Transverse colon (tissue), 4 donors: ENCODE data around the gene MTA1.

ENCODE experiments used
- CTCF ChIP-seq, 5 experiments: fragments of 200-600 bp in 3 of 5; fragments of 450-650 bp in 2 of 5; sonication (generic) in 3 of 5; IDR thresholded peaks; 1 replicate in 2 of 5; 2 replicates in 3 of 5; pipeline ENCODE4 v1.5.1; 2016 to 2017; ENCODE audit warnings: antibody characterized with exemption in 5 of 5, inconsistent platforms in 3 of 5, mild to moderate bottlenecking in 2 of 5, moderate library complexity in 1 of 5
- POLR2A ChIP-seq: fragments of 450-650 bp; IDR thresholded peaks from one replicate; pipeline ENCODE4 v1.6.1; 2016; ENCODE audit warnings: antibody characterized with exemption, mild to moderate bottlenecking, moderate library complexity
- POLR2AphosphoS5 ChIP-seq, 3 donors: sonication (generic); formaldehyde crosslinking; IDR thresholded peaks; one replicate each; pipeline ENCODE4 v1.6.1; 2016; ENCODE audit warnings: antibody characterized with exemption in 3 of 3

GRCh38 chr14:105416671-105417070, 3.0 kb upstream of the MTA1 start:
- TF ChIP-seq CTCF (IDR thresholded peaks at IDR 0.05) = no peak
- TF ChIP-seq POLR2AphosphoS5 (IDR thresholded peaks at IDR 0.05) = no peak
- no peak for TF ChIP-seq POLR2A
